OCI-LY1 (cell line): ENCODE results near the gene MRPL19.
"Not testable (repeated sequence)": the region's sequence is repeated elsewhere in the genome, so short reads cannot be mapped to it uniquely, and the experiment has no call there.

Experiments used
- H2AFZ ChIP-seq: fragments of 200-600 bp; sonication (generic), shearing (Covaris generic); 2 replicates; pipeline ENCODE4 v1.6.0; 2014; ENCODE audit warnings: antibody characterized with exemption, mild to moderate bottlenecking, low read length
- H3F3A ChIP-seq: fragments of 200-600 bp; sonication (generic), shearing (Covaris generic); 2 replicates; pipeline ENCODE4 v1.6.0; 2014; ENCODE audit warnings: mild to moderate bottlenecking, antibody characterized with exemption, low read length, moderate library complexity; ENCODE audit not compliant: insufficient read depth
- H3K27ac ChIP-seq: fragments of 200-600 bp; sonication (generic); 2 replicates; pipeline ENCODE4 v1.5.1; 2014; ENCODE audit warnings: low read length, mixed run types, mild to moderate bottlenecking, low read depth; ENCODE audit not compliant: poor library complexity, severe bottlenecking
- H3K27me3 ChIP-seq: fragments of 200-600 bp; sonication (generic); 2 replicates; pipeline ENCODE4 v1.6.0; 2014; ENCODE audit warnings: antibody characterized with exemption, mild to moderate bottlenecking, low read length, moderate library complexity; ENCODE audit not compliant: insufficient read depth
- H3K36me3 ChIP-seq: fragments of 200-600 bp; sonication (generic); 2 replicates; pipeline ENCODE4 v1.6.1; 2014; ENCODE audit warnings: mild to moderate bottlenecking, antibody characterized with exemption, low read length, moderate library complexity, mixed read lengths; ENCODE audit not compliant: insufficient read depth
- H3K4me1 ChIP-seq: fragments of 200-600 bp; sonication (generic); 2 replicates; pipeline ENCODE4 v1.5.1; 2014; ENCODE audit warnings: mild to moderate bottlenecking, low read length, moderate library complexity; ENCODE audit not compliant: insufficient read depth, severe bottlenecking
- H3K4me2 ChIP-seq: fragments of 200-600 bp; sonication (generic), shearing (Covaris generic); 2 replicates; pipeline ENCODE4 v1.6.1; 2014; ENCODE audit warnings: low read length
- H3K4me3 ChIP-seq: fragments of 200-600 bp; sonication (generic); 2 replicates; pipeline ENCODE4 v1.5.1; 2014; ENCODE audit warnings: low read length, low read depth, mild to moderate bottlenecking, mixed read lengths; ENCODE audit not compliant: poor library complexity, severe bottlenecking
- H3K79me2 ChIP-seq: fragments of 200-600 bp; shearing (Covaris generic); 2 replicates; pipeline ENCODE4 v1.6.1; 2016; ENCODE audit warnings: mixed run types, low read length, mixed read lengths; ENCODE audit not compliant: insufficient read depth
- H3K9ac ChIP-seq: fragments of 200-600 bp; sonication (generic), shearing (Covaris generic); 2 replicates; pipeline ENCODE4 v1.6.1; 2014; ENCODE audit warnings: mild to moderate bottlenecking, low read length, mixed read lengths
- H3K9me2 ChIP-seq: fragments of 200-600 bp; sonication (generic), shearing (Covaris generic); 2 replicates; pipeline ENCODE4 v1.6.1; 2014; ENCODE audit warnings: low read depth, mild to moderate bottlenecking, low read length, mixed read lengths
- H3K9me3 ChIP-seq: fragments of 200-600 bp; shearing (Covaris generic); 2 replicates; pipeline ENCODE4 v1.6.1; 2014; ENCODE audit warnings: low read length, mixed read lengths
- H4K20me1 ChIP-seq: fragments of 200-600 bp; sonication (generic), shearing (Covaris generic); 2 replicates; pipeline ENCODE4 v1.6.0; 2016; ENCODE audit warnings: mild to moderate bottlenecking, low read length; ENCODE audit not compliant: insufficient read depth
- CTCF ChIP-seq: fragments of 200-600 bp; sonication (generic), shearing (Covaris generic); IDR thresholded peaks from 2 replicates; pipeline ENCODE4 v1.5.1; 2017; ENCODE audit warnings: mild to moderate bottlenecking, antibody characterized with exemption, low read length, moderate library complexity, mixed read lengths
- EZH2 ChIP-seq: fragments of 200-600 bp; sonication (generic), shearing (Covaris generic); IDR thresholded peaks from 2 replicates; pipeline ENCODE4 v1.8.0; 2017; ENCODE audit warnings: borderline replicate concordance, mixed run types, mild to moderate bottlenecking, antibody characterized with exemption, low read length, moderate library complexity, mixed read lengths

The MRPL19 gene

GRCh38 chr2:75657798-75658197 is 11.2 kb downstream of the MRPL19 start:
- H3K4me2 ChIP-seq, result no peak overlapping the region
- no peaks in the 10 kb centered on the region for H3K79me2 ChIP-seq
- no peak overlapping the region for H3K9ac ChIP-seq
- H3K4me1 ChIP-seq, result no peaks in the 10 kb centered on the region
- peaks cover 10% of the 10 kb centered on the region; the same call in 1 of the 2 replicates for H3K9me3 ChIP-seq
- no peaks in the 10 kb centered on the region for H3F3A ChIP-seq
- H3K27ac ChIP-seq, result no peak overlapping the region
- H3K27me3 ChIP-seq, result no peaks in the 10 kb centered on the region
- no peak overlapping the region for H3K4me3 ChIP-seq
- H4K20me1 ChIP-seq, result no peaks in the 10 kb centered on the region
- H3K36me3 ChIP-seq, result peaks cover 96% of the 10 kb centered on the region
- no peaks in the 10 kb centered on the region for H3K9me2 ChIP-seq
- TF ChIP-seq EZH2, result no peak
- no peak for TF ChIP-seq CTCF
- no peak overlapping the region for H2AFZ ChIP-seq

GRCh38 chr2:75666911-75667310 is 20.3 kb downstream of the MRPL19 start:
- Histone ChIP-seq H3K36me3 (peaks cover 83% of the 10 kb centered on the region), H3K4me3 (no peak overlapping the region), H2AFZ (no peak overlapping the region), H3K4me1 (no peaks in the 10 kb centered on the region), H3K27ac (no peak overlapping the region), H3K9ac (no peak overlapping the region), H3K9me3 (no peaks in the 10 kb centered on the region), H3K27me3 (no peaks in the 10 kb centered on the region), H3F3A (no peaks in the 10 kb centered on the region), H4K20me1 (no peaks in the 10 kb centered on the region), H3K9me2 (no peaks in the 10 kb centered on the region), H3K4me2 (no peak overlapping the region), H3K79me2 (no peaks in the 10 kb centered on the region)
- TF ChIP-seq EZH2, result no peak
- TF ChIP-seq CTCF, result no peak

GRCh38 chr2:75667884-75668283 is 21.3 kb downstream of the MRPL19 start:
- H3K9me3 ChIP-seq, result no peaks in the 10 kb centered on the region
- no peak overlapping the region for H3K4me3 ChIP-seq
- no peak overlapping the region for H3K4me2 ChIP-seq
- no peaks in the 10 kb centered on the region for H4K20me1 ChIP-seq
- no peak overlapping the region for H3K9ac ChIP-seq
- no peaks in the 10 kb centered on the region for H3F3A ChIP-seq
- H3K79me2 ChIP-seq, result no peaks in the 10 kb centered on the region
- no peaks in the 10 kb centered on the region for H3K9me2 ChIP-seq
- no peaks in the 10 kb centered on the region for H3K27me3 ChIP-seq
- H3K27ac ChIP-seq, result no peak overlapping the region
- no peak for TF ChIP-seq EZH2
- TF ChIP-seq CTCF, result no peak
- H3K36me3 ChIP-seq, result peaks cover 79% of the 10 kb centered on the region
- H2AFZ ChIP-seq, result no peak overlapping the region
- H3K4me1 ChIP-seq, result no peaks in the 10 kb centered on the region

- not testable (repeated sequence) for H3K9me2 ChIP-seq, H3K4me1 ChIP-seq, H2AFZ ChIP-seq
Observed at GRCh38 chr2:75675423-75675822, 28.8 kb downstream of the MRPL19 start.

More at GRCh38 chr2:75675423-75675822, 28.8 kb downstream of the MRPL19 start:
- peaks cover 60% of the 10 kb centered on the region for H3K36me3 ChIP-seq
- not testable (repeated sequence) for H3K9me3 ChIP-seq, H4K20me1 ChIP-seq, H3K27ac ChIP-seq, H3K9ac ChIP-seq, H3K4me2 ChIP-seq, H3F3A ChIP-seq, H3K4me3 ChIP-seq, H3K27me3 ChIP-seq, H3K79me2 ChIP-seq
